K562 (cell line): Measurements from ENCODE around the gene YEATS2. TPM values are rescaled to one million over a fixed set of nuclear protein-coding genes. Genes with fewer than 3 reads are reported as not detected.

Source experiments
- ATAC-seq: fragments of 200-7000 bp; cut with Tn5 transposase; 3 replicates; pipeline ENCODE4 v1.9.1; 2020; ENCODE audit warnings: moderate library complexity
- BruUV-seq: library from RNA; stranded (reverse); fragments of 400-500 nt; replicated peaks from 2 replicates; lab custom pipeline; 2021; lab: Mats Ljungman, UMichigan
- CTCF ChIA-PET: fragments of 300-600 bp; formaldehyde crosslinking; extraction: SDS; loops from one replicate; lab custom pipeline; 2021; ENCODE audit warnings: low intra/inter-chr PET ratio; lab: Yijun Ruan, JAX
- POLR2A ChIA-PET: fragments of 300-600, 350-650 bp; sonication (Branson Sonifier 250); formaldehyde crosslinking; extraction: SDS; loops from one replicate; lab custom pipeline; 2021; ENCODE audit warnings: antibody characterized with exemption, inconsistent platforms; lab: Yijun Ruan, JAX
- DNase-seq, 4 experiments: peaks; one replicate each; pipeline versions ENCODE4 v3.0.0 to v3.0.0-alpha.2; 2011 to 2018; ENCODE audit warnings: low spot score in 3 of 4, mixed read lengths in 3 of 4; ENCODE audit errors: extremely low read depth in 1 of 4
- FAIRE-seq: peaks from 2 replicates; lab custom pipeline; 2011; peaks lifted over from hg19 to GRCh38; lab: Jason Lieb, UNC
- H2AFZ ChIP-seq: 2 replicates; pipeline ENCODE4 v1.6.0; 2011; ENCODE audit warnings: low read depth, low read length, control low read depth, inconsistent platforms
- H3K27ac ChIP-seq: fragments of 200-600 bp; 3 replicates; pipeline ENCODE4 v1.8.0; 2011; ENCODE audit warnings: low read depth, mild to moderate bottlenecking, control low read depth, inconsistent platforms, low read length, moderate library complexity, mixed read lengths; ENCODE audit errors: extremely low read depth
- H3K27me3 ChIP-seq, 2 experiments: fragments of 300-600 bp in 1 of 2; 2 replicates in 1 of 2; 3 replicates in 1 of 2; pipeline versions ENCODE4 v1.6.0 to v1.8.0; 2011; ENCODE audit warnings: inconsistent platforms in 2 of 2, low read length in 2 of 2, mild to moderate bottlenecking in 1 of 2, mixed read lengths in 1 of 2, moderate library complexity in 1 of 2; ENCODE audit not compliant: control insufficient read depth in 2 of 2, insufficient read depth in 2 of 2
- H3K36me3 ChIP-seq: fragments of 300-600 bp; 3 replicates; pipeline ENCODE4 v1.8.0; 2011; ENCODE audit warnings: mild to moderate bottlenecking, low read length, inconsistent platforms; ENCODE audit not compliant: control insufficient read depth, insufficient read depth
- H3K4me1 ChIP-seq, 2 experiments: fragments of 200-600 bp in 1 of 2; replicated peaks in 1 of 2; 2 replicates in 1 of 2; 3 replicates in 1 of 2; pipeline versions ENCODE4 v1.5.1 to v1.8.0; 2011; ENCODE audit warnings: inconsistent platforms in 2 of 2, low read length in 2 of 2, mild to moderate bottlenecking in 1 of 2, mixed read lengths in 1 of 2, moderate library complexity in 1 of 2; ENCODE audit not compliant: control insufficient read depth in 2 of 2, insufficient read depth in 2 of 2
- H3K4me2 ChIP-seq: 2 replicates; pipeline ENCODE4 v1.6.1; 2011; ENCODE audit warnings: low read length, control low read depth, inconsistent platforms, mixed read lengths; ENCODE audit not compliant: insufficient read depth
- H3K4me3 ChIP-seq: fragments of 200-600 bp; sonication (generic), shearing (Covaris generic); 2 replicates; pipeline ENCODE4 v1.5.1; 2016; ENCODE audit warnings: control low read depth, inconsistent platforms
- H3K79me2 ChIP-seq: fragments of 200-600 bp; 3 replicates; pipeline ENCODE4 v1.8.0; 2011; ENCODE audit warnings: low read length, inconsistent platforms; ENCODE audit not compliant: control insufficient read depth, insufficient read depth
- H3K9ac ChIP-seq, 2 experiments: 2 replicates each; pipeline versions ENCODE4 v1.6.0 to v1.6.1; 2011; ENCODE audit warnings: low read depth in 2 of 2, low read length in 2 of 2, control low read depth in 1 of 2, inconsistent platforms in 1 of 2, mild to moderate bottlenecking in 1 of 2, mixed read lengths in 1 of 2; ENCODE audit not compliant: insufficient read depth in 1 of 2
- H3K9me1 ChIP-seq: one replicate; pipeline ENCODE4 v1.6.0; 2011; ENCODE audit warnings: inconsistent platforms, mild to moderate bottlenecking, low read length, moderate library complexity; ENCODE audit not compliant: control insufficient read depth, insufficient read depth
- H3K9me3 ChIP-seq: replicated peaks from 2 replicates; pipeline ENCODE4 v1.5.1; 2011; ENCODE audit warnings: low read depth, low read length, inconsistent platforms; ENCODE audit not compliant: control insufficient read depth, insufficient read depth
- H4K20me1 ChIP-seq: replicated peaks from 2 replicates; pipeline ENCODE4 v1.6.1; 2011; ENCODE audit warnings: low read length, inconsistent platforms, mixed read lengths; ENCODE audit not compliant: control insufficient read depth, insufficient read depth
- CBX8 ChIP-seq: fragments of 200-600 bp; sonication (generic); IDR thresholded peaks from 2 replicates; pipeline ENCODE4 v1.6.1; 2012; ENCODE audit warnings: borderline replicate concordance, mixed run types, low read depth, mild to moderate bottlenecking, moderate library complexity, mixed read lengths, low read length, control low read depth, inconsistent platforms; ENCODE audit not compliant: poor library complexity, severe bottlenecking; ENCODE audit errors: extremely low read depth
- NCOA4 ChIP-seq: fragments of 450-650 bp; IDR thresholded peaks from 2 replicates; pipeline ENCODE4 v1.6.1; 2018; ENCODE audit warnings: mild to moderate bottlenecking; ENCODE audit not compliant: partially characterized antibody
- SRSF9 ChIP-seq: fragments of 200-400 bp; formaldehyde crosslinking; IDR thresholded peaks from 2 replicates; pipeline ENCODE4 v1.6.1; 2017; ENCODE audit warnings: low read depth, low read length, borderline replicate concordance
- TSC22D4 ChIP-seq: fragments of 450-650 bp; IDR thresholded peaks from 2 replicates; pipeline ENCODE4 v1.6.1; 2016; ENCODE audit warnings: missing genetic modification characterization, missing biosample characterization, control low read depth
- WGBS: fragments of 100-300 bp; shearing (Covaris generic); methylation state at CpG from one replicate; pipeline ENCODE4 v1.1.6; 2016; ENCODE audit warnings: low coverage, mixed read lengths; ENCODE audit not compliant: insufficient coverage; ENCODE audit errors: missing lambda C conversion rate; 5-methylcytosine and 5-hydroxymethylcytosine counted together
- in situ Hi-C: fragments of 300-500 bp; cut with MboI; formaldehyde crosslinking; loops from 4 replicates; pipeline ENCODE4 v1.15.0; 2018; ENCODE audit warnings: inconsistent platforms, mixed read lengths
- intact Hi-C: fragments of 100-400 bp; cut with micrococcal nuclease; formaldehyde crosslinking; loops from 2 replicates; pipeline ENCODE4 v1.14.2; 2022
- polyA plus RNA-seq, 8 experiments: library from polyadenylated mRNA; depleted of rRNA in 4 of 8; stranded (reverse) in 5 of 8; unstranded in 3 of 8; fragments of >200 nt; fragmentation: Nextera tagmentation in 2 of 8; fragmentation: Illumina TruSeq in 1 of 8; extraction: Ambion mirVana in 2 of 8; extraction: Trizol in 1 of 8; gene quantifications; 2 replicates each; pipeline versions ENCODE4 v1.2.1 to v1.2.3, GENCODE V29; 2011 to 2014; ENCODE audit warnings: inconsistent platforms in 1 of 8, missing spikeins in 1 of 8
- total RNA-seq, 7 experiments: library from RNA; depleted of rRNA in 6 of 7; stranded (reverse); fragments of >200 nt in 6 of 7; fragmentation: Illumina TruSeq in 2 of 7; extraction: Trizol in 2 of 7; gene quantifications; 2 replicates each; pipeline versions ENCODE4 v1.2.1 to v1.2.3, GENCODE V29; 2011 to 2021; ENCODE audit warnings: low replicate concordance in 1 of 7
- TF ChIP-seq, protein P1 (sequence below), 2 experiments: fragments of 450-650 bp in 1 of 2; sonication (generic) in 1 of 2; formaldehyde crosslinking in 1 of 2; IDR thresholded peaks; 2 replicates each; pipeline versions ENCODE4 v1.7.1 to v1.9.0; 2016 to 2022; ENCODE audit warnings: inconsistent platforms in 1 of 2, mild to moderate bottlenecking in 1 of 2, missing genetic modification reagents in 1 of 2

YEATS2 gene
- total and polyA plus RNA-seq, 9 of the 15 experiments (the other 6 are each of a cell fraction or from before 2014, with no cell fraction given), result 1.8 to 35.2 (median 19.0) TPM

DNA sequence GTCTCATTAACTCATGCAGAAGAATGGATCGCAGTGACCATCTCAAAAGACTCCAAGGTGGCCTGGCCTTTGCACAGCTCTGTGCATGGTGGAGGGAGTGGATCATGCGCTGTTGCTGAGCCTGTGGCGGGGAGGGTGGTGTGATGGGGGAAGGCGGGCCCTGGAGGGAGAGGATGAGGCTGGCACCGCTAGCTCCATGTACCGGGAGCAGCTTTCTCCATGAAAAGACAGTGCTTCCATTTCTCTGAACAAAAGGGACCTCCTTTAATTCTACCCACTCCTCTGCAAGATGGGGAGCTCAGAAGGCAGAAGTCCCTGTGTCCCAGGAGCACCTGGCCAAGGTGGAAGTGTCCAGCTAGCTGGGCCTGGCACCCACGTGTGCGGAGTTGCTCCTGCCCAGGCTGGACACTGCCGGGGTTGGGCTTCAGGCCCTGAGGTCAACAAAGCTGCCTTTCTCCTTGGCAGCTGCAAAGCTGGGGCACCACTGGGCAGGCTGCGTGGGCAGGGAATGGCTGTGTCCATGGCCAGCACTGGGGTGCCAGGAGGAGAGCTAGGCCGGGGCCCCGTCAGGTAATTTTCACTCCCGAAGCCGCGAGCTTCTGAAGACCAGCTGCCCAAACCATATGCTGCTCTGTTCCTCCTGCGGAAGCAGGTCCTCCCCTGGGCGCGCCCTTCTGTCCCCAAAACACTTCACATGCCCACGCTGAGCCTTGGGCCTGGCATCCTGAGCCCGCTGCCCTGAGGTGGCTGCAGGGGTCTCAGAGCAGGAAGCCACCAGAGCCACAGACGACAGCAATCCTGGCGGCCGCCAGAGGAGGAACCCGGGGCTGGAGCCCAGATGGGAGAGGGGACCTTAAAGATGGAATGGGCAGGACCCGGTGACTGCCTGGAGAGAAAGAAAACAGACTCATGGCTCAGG lies 121.4 kb downstream of the YEATS2 start:
- Histone ChIP-seq H2AFZ (no peak overlapping the region), H3K4me1 (peaks cover 0 to 4% of the 10 kb centered on the region in 2 experiments; a peak in 2 of 5 replicates), H3K9me1 (peaks cover 5% of the 10 kb centered on the region), H4K20me1 (no peaks in the 10 kb centered on the region), H3K4me2 (no peak overlapping the region), H3K79me2 (no peaks in the 10 kb centered on the region), H3K36me3 (no peaks in the 10 kb centered on the region), H3K9me3 (no peaks in the 10 kb centered on the region), H3K9ac (no peak overlapping the region; a peak in 2 of 4 replicates), H3K27me3 (no peaks in the 10 kb centered on the region), H3K27ac (no peak overlapping the region), H3K4me3 (no peak overlapping the region)
- no peak for ATAC-seq
- ChIA-PET CTCF (no interaction called here), POLR2A (no interaction called here)
- DNase-seq, result no peak
- FAIRE-seq, result no peak
- WGBS, result 86% methylated on average over 22 of the region's 25 CpGs
- in situ Hi-C loops, result no loop called here
- no TSS peak for BruUV-seq
- intact Hi-C loops, result no loop called here
- TF ChIP-seq SRSF9, result no peak
- no peak for TF ChIP-seq CBX8
- TF ChIP-seq, protein P1, sequence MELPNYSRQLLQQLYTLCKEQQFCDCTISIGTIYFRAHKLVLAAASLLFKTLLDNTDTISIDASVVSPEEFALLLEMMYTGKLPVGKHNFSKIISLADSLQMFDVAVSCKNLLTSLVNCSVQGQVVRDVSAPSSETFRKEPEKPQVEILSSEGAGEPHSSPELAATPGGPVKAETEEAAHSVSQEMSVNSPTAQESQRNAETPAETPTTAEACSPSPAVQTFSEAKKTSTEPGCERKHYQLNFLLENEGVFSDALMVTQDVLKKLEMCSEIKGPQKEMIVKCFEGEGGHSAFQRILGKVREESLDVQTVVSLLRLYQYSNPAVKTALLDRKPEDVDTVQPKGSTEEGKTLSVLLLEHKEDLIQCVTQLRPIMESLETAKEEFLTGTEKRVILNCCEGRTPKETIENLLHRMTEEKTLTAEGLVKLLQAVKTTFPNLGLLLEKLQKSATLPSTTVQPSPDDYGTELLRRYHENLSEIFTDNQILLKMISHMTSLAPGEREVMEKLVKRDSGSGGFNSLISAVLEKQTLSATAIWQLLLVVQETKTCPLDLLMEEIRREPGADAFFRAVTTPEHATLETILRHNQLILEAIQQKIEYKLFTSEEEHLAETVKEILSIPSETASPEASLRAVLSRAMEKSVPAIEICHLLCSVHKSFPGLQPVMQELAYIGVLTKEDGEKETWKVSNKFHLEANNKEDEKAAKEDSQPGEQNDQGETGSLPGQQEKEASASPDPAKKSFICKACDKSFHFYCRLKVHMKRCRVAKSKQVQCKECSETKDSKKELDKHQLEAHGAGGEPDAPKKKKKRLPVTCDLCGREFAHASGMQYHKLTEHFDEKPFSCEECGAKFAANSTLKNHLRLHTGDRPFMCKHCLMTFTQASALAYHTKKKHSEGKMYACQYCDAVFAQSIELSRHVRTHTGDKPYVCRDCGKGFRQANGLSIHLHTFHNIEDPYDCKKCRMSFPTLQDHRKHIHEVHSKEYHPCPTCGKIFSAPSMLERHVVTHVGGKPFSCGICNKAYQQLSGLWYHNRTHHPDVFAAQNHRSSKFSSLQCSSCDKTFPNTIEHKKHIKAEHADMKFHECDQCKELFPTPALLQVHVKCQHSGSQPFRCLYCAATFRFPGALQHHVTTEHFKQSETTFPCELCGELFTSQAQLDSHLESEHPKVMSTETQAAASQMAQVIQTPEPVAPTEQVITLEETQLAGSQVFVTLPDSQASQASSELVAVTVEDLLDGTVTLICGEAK (IDR thresholded peaks at IDR 0.05), result no peak
- TF ChIP-seq, protein P1 (CRISPR knock-in tag; IDR thresholded peaks at IDR 0.05), result no peak
- no peak for TF ChIP-seq TSC22D4 (tag)
- TF ChIP-seq NCOA4, result no peak
